Skeletal muscle tissue (tissue), 4 donors: ENCODE results near the gene AFF3. TPM values are rescaled to one million over a fixed set of nuclear protein-coding genes. Genes with fewer than 3 reads are reported as not detected.

ENCODE experiments used
- H3K27ac ChIP-seq: one replicate; pipeline ENCODE4 v1.7.0; 2013; ENCODE audit warnings: mild to moderate bottlenecking, low read depth, low read length, inconsistent platforms
- H3K27me3 ChIP-seq, 3 donors: one replicate each; pipeline ENCODE4 v1.7.0; 2013; ENCODE audit warnings: low read length in 3 of 3; ENCODE audit not compliant: control insufficient read depth in 3 of 3, insufficient read depth in 3 of 3
- H3K36me3 ChIP-seq, 3 donors: one replicate each; pipeline ENCODE4 v1.7.0; 2013; ENCODE audit warnings: low read length in 3 of 3; ENCODE audit not compliant: control insufficient read depth in 3 of 3, insufficient read depth in 3 of 3
- H3K4me1 ChIP-seq, 3 donors: one replicate each; pipeline ENCODE4 v1.7.0; 2013; ENCODE audit warnings: low read length in 3 of 3, mild to moderate bottlenecking in 3 of 3; ENCODE audit not compliant: control insufficient read depth in 3 of 3, insufficient read depth in 3 of 3
- H3K4me3 ChIP-seq, 3 donors: one replicate each; pipeline ENCODE4 v1.7.0; 2013; ENCODE audit warnings: low read length in 3 of 3
- H3K9ac ChIP-seq, 3 donors: one replicate each; pipeline ENCODE4 v1.7.0; 2013; ENCODE audit warnings: low read length in 3 of 3, mild to moderate bottlenecking in 3 of 3, moderate library complexity in 2 of 3, low read depth in 1 of 3
- H3K9me3 ChIP-seq, 3 donors: one replicate each; pipeline ENCODE4 v1.7.0; 2013; ENCODE audit warnings: low read length in 3 of 3; ENCODE audit not compliant: control insufficient read depth in 3 of 3
- total RNA-seq: library from RNA; depleted of rRNA; stranded (reverse); fragments of >200 nt; gene quantifications from one replicate; pipeline ENCODE4 v1.2.3, GENCODE V29; 2014
- donor health status: Osteomylitis.

The AFF3 gene
- 8.4 TPM for total RNA-seq

DNA sequence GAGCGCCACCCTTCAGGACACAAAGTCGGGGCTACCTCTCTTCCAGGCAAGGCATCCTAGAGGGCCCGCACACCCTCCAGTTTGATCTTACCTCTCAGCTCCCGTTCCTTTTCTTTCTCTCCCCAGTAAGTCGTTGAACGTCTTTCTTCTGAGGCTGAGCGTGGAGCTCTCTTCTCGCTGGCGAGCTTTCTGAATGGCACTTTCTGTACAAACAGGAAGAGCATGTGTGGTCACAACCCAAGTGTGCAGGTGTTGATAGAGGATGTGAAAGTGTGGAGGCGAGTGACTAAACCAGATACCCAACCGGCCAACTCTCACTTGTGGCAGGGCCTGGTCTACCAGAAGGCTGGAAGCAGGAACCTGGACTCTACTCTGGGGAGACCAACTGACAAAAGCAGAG, at the start of gene AFF3:
Gene AFF3, minus strand, starts transcription at position 198 of the 400 bp plus-strand sequence. CDS start 38,136 bp downstream, outside the sequence.
- H3K27ac ChIP-seq: no peak within 1 kb of the TSS
- H3K9me3 ChIP-seq: peaks cover 0 to 2% (median 0%) of the 10 kb centered on the region in 3 donors
- H3K36me3 ChIP-seq: no peaks in the 10 kb centered on the region
- no peaks in the 10 kb centered on the region for H3K27me3 ChIP-seq
- no peak within 1 kb of the TSS for H3K4me3 ChIP-seq
- H3K4me1 ChIP-seq: no peaks in the 10 kb centered on the region
- H3K9ac ChIP-seq: no peak within 1 kb of the TSS

- H3K9ac ChIP-seq: no peak overlapping the region
- H3K9me3 ChIP-seq: no peaks in the 10 kb centered on the region
- no peak overlapping the region for H3K4me3 ChIP-seq
- H3K4me1 ChIP-seq: peaks cover 0 to 11% (median 10%) of the 10 kb centered on the region in 3 donors
- H3K27me3 ChIP-seq: no peaks in the 10 kb centered on the region
- no peaks in the 10 kb centered on the region for H3K36me3 ChIP-seq
- no peak overlapping the region for H3K27ac ChIP-seq
These were observed 47.0 kb upstream of the AFF3 start for GRCh38 chr2:100189387-100189786.

- H3K36me3 ChIP-seq: no peaks in the 10 kb centered on the region
- H3K4me1 ChIP-seq: peaks cover 0 to 10% (median 7%) of the 10 kb centered on the region in 3 donors
- H3K9me3 ChIP-seq: no peaks in the 10 kb centered on the region
- H3K27me3 ChIP-seq: no peaks in the 10 kb centered on the region
- H3K9ac ChIP-seq: no peak overlapping the region
- no peak overlapping the region for H3K27ac ChIP-seq
- H3K4me3 ChIP-seq: no peak overlapping the region
These were observed 45.9 kb upstream of the AFF3 start for GRCh38 chr2:100188326-100188725.

- no peaks in the 10 kb centered on the region for H3K4me1 ChIP-seq
- no peak overlapping the region for H3K9ac ChIP-seq
- no peaks in the 10 kb centered on the region for H3K9me3 ChIP-seq
- no peaks in the 10 kb centered on the region for H3K36me3 ChIP-seq
- no peak overlapping the region for H3K4me3 ChIP-seq
- H3K27me3 ChIP-seq: no peaks in the 10 kb centered on the region
- no peak overlapping the region for H3K27ac ChIP-seq
These were observed 43.7 kb upstream of the AFF3 start for GRCh38 chr2:100186126-100186525.

GRCh38 chr2:100185516-100185915, 43.1 kb upstream of the AFF3 start:
- no peaks in the 10 kb centered on the region for H3K4me1 ChIP-seq
- H3K9me3 ChIP-seq: no peaks in the 10 kb centered on the region
- no peaks in the 10 kb centered on the region for H3K27me3 ChIP-seq
- H3K4me3 ChIP-seq: no peak overlapping the region
- no peaks in the 10 kb centered on the region for H3K36me3 ChIP-seq
- no peak overlapping the region for H3K9ac ChIP-seq
- H3K27ac ChIP-seq: no peak overlapping the region

- H3K27ac ChIP-seq: no peak overlapping the region
- no peak overlapping the region for H3K9ac ChIP-seq
- no peaks in the 10 kb centered on the region for H3K36me3 ChIP-seq
- no peaks in the 10 kb centered on the region for H3K27me3 ChIP-seq
- no peak overlapping the region for H3K4me3 ChIP-seq
- H3K4me1 ChIP-seq: no peaks in the 10 kb centered on the region
- H3K9me3 ChIP-seq: no peaks in the 10 kb centered on the region
These were observed 42.7 kb upstream of the AFF3 start for GRCh38 chr2:100185105-100185504.

DNA sequence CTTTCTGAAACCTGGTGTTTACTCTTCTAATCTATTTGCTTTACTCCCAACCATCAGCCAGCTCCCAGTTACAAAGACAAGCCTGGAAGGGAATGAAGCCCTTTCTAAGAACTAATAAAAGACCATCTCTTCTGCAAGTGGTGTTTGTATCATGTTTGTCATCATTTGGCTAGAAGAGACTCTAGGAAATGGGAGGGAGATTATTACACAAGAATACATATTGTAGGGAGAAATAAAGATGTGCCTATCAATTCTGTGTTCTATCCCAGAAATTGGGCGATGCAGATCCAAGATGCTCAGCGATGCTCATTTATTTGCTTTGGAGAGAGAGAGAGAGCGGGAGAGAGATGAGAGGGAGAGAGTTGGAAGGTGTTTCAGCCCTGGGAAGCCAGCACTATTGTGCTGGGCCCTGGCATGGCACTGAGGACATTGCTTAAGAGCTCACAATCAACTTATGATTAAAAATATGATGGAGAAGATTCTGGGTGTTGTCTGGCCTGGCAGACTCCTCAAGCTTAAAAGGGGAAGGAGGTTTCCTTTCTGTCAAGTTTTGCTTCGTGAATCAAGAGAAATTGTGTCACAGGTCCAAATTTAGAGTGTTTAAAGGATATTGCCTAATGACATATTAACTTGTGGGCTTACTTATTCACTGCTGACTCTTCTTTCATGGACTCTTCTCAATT, 41.8 kb upstream of the AFF3 start:
- Histone ChIP-seq H3K4me3 (no peak overlapping the region), H3K9me3 (no peaks in the 10 kb centered on the region), H3K9ac (no peak overlapping the region), H3K36me3 (no peaks in the 10 kb centered on the region), H3K27ac (no peak overlapping the region), H3K4me1 (no peaks in the 10 kb centered on the region), H3K27me3 (no peaks in the 10 kb centered on the region)

DNA sequence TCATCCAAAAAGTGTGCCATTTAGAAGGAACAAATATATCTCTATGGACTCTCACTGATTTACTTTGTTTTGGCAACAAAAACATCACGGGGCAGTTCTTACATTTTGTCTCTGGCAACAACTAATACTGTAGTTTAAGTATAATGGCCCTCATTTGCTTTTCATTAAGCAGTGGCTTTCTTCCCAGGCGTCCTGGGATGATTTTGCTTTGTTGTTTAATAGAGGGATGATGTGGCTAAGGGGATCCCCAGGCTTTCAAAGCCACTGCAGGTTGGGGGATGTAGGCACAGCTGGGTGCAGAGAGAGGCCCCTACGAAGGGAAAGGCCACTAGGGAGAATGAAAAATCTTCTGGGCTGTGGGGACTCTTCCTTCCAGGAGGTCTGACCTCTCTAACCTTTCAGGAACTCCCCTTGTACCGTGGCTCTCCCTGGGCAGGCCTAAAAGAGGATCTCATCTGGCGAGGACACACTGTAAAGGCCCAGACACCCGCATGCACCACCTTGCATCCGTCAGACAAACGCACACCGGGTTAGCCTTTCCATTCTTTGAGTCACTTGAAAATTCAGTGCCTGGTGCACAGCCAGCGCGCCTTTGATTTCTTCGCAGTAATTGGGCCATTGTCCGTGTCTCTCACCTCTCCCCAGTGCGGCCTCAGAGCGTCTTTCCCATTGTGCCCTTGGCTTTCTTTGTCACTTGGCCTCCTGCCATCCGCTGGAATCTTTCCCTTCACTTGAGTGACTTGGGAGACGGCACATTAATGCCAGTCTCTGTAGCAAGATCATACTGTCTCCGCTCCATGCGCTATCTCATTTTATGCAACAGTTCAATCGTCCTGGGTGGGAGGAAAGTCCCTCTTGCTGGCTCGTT, 40.3 kb upstream of the AFF3 start:
- no peaks in the 10 kb centered on the region for H3K9me3 ChIP-seq
- no peaks in the 10 kb centered on the region for H3K27me3 ChIP-seq
- no peaks in the 10 kb centered on the region for H3K4me1 ChIP-seq
- no peaks in the 10 kb centered on the region for H3K36me3 ChIP-seq
- no peak overlapping the region for H3K9ac ChIP-seq
- H3K27ac ChIP-seq: no peak overlapping the region
- H3K4me3 ChIP-seq: no peak overlapping the region

DNA sequence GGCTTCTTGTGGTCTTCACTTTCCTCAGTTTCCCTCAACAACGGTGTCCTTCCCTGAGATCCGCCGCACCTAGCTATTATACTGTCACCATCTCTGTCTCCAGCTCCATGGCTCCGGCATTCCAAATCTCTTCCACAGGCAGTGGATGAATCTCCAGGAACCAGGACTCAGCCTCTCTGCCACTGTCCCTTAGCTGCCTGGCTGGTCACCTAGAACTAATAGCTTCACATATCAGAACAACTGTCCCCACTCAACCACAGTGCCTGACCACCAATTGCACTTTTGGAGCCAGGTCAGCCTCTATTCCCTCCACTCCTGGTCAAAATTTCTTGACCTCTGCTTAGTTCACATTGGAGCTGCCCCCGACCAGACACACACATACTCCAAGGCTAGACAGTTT, 38.1 kb upstream of the AFF3 start:
- H3K4me3 ChIP-seq: no peak overlapping the region
- no peak overlapping the region for H3K27ac ChIP-seq
- H3K36me3 ChIP-seq: no peaks in the 10 kb centered on the region
- H3K27me3 ChIP-seq: no peaks in the 10 kb centered on the region
- H3K4me1 ChIP-seq: no peaks in the 10 kb centered on the region
- no peaks in the 10 kb centered on the region for H3K9me3 ChIP-seq
- H3K9ac ChIP-seq: no peak overlapping the region

DNA sequence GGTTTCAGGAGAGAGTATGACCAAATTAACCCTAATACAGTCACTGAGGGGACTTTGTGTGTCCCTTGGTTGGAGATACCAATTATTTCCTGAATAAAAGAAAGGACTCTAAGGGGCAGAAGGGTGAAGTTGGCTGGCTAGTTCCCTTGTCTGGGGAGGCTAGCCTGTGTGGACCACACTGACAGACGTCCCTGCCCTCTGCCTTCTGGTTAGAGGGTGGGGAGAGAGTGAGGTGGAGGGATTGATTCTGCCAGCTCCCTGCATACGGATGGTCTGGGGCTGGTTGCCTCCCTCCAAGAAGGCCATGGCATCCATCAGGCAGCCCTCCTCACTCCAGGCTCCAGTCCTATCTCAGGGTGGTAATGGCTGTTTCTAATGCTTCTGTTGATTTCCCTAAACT, 37.4 kb upstream of the AFF3 start:
- Histone ChIP-seq H3K9ac (no peak overlapping the region), H3K27me3 (no peaks in the 10 kb centered on the region), H3K9me3 (no peaks in the 10 kb centered on the region), H3K4me3 (no peak overlapping the region), H3K27ac (no peak overlapping the region), H3K4me1 (no peaks in the 10 kb centered on the region), H3K36me3 (no peaks in the 10 kb centered on the region)
